Ectodermal cell (in vitro differentiated cells): ENCODE measurements around the gene TIMP2.

Source experiments
- H3K27ac ChIP-seq: 2 replicates; pipeline ENCODE4 v1.7.0; 2013; ENCODE audit warnings: mild to moderate bottlenecking, low read depth, low read length; ENCODE audit not compliant: insufficient read depth, poor library complexity, severe bottlenecking
- H3K27me3 ChIP-seq: 2 replicates; pipeline ENCODE4 v1.7.0; 2013; ENCODE audit warnings: mild to moderate bottlenecking, low read length; ENCODE audit not compliant: insufficient read depth, control insufficient read depth, poor library complexity, severe bottlenecking
- H3K36me3 ChIP-seq: one replicate; pipeline ENCODE4 v1.7.0; 2013; ENCODE audit warnings: low read length; ENCODE audit not compliant: control insufficient read depth, insufficient read depth
- H3K4me1 ChIP-seq: one replicate; pipeline ENCODE4 v1.7.0; 2013; ENCODE audit warnings: low read length; ENCODE audit not compliant: control insufficient read depth, insufficient read depth
- H3K4me3 ChIP-seq: 2 replicates; pipeline ENCODE4 v1.7.0; 2013; ENCODE audit warnings: low read depth, low read length, control low read depth; ENCODE audit not compliant: insufficient read depth
- H3K9me3 ChIP-seq: 2 replicates; pipeline ENCODE4 v1.7.0; 2013; ENCODE audit warnings: mild to moderate bottlenecking, low read length, moderate library complexity; ENCODE audit not compliant: control insufficient read depth
- WGBS, 2 experiments: methylation state at CpG; one replicate each; pipeline ENCODE4 v1.1.7; 2013; ENCODE audit warnings: missing lambda C conversion rate in 2 of 2; 5-methylcytosine and 5-hydroxymethylcytosine counted together

Gene TIMP2

GRCh38 chr17:78897664-78898047 lies 27.5 kb downstream of the TIMP2 start:
- no peaks in the 10 kb centered on the region for H3K27me3 ChIP-seq
- no peaks in the 10 kb centered on the region for H3K9me3 ChIP-seq
- H3K36me3 ChIP-seq, result no peaks in the 10 kb centered on the region
- H3K27ac ChIP-seq, result no peak overlapping the region
- 91 to 93% methylated on average over 7 of the region's 7 CpGs for WGBS, 2 experiments
- no peak overlapping the region for H3K4me3 ChIP-seq
- H3K4me1 ChIP-seq, result peaks cover 26% of the 10 kb centered on the region

GRCh38 chr17:78896834-78897663 lies 28.1 kb downstream of the TIMP2 start:
- Histone ChIP-seq H3K4me3 (no peak overlapping the region), H3K36me3 (no peaks in the 10 kb centered on the region), H3K27me3 (no peaks in the 10 kb centered on the region), H3K4me1 (peaks cover 24% of the 10 kb centered on the region), H3K27ac (no peak overlapping the region), H3K9me3 (no peaks in the 10 kb centered on the region)
- WGBS, 2 experiments, result 94 to 95% methylated on average over 34 of the region's 34 CpGs

- WGBS, 2 experiments, result 90 to 91% methylated on average over 20 of the region's 20 CpGs
- Histone ChIP-seq H3K9me3 (no peaks in the 10 kb centered on the region), H3K4me1 (peaks cover 24% of the 10 kb centered on the region), H3K27ac (no peak overlapping the region), H3K27me3 (no peaks in the 10 kb centered on the region), H3K4me3 (no peak overlapping the region), H3K36me3 (no peaks in the 10 kb centered on the region)
These were observed 28.9 kb downstream of the TIMP2 start for GRCh38 chr17:78896091-78896833.

GRCh38 chr17:78895322-78895721 lies 29.9 kb downstream of the TIMP2 start:
- no peak overlapping the region for H3K4me3 ChIP-seq
- peaks cover 24% of the 10 kb centered on the region for H3K4me1 ChIP-seq
- H3K27ac ChIP-seq, result no peak overlapping the region
- no peaks in the 10 kb centered on the region for H3K9me3 ChIP-seq
- no peaks in the 10 kb centered on the region for H3K27me3 ChIP-seq
- no peaks in the 10 kb centered on the region for H3K36me3 ChIP-seq
- WGBS, 2 experiments, result 85 to 90% methylated on average over 5 of the region's 5 CpGs

GRCh38 chr17:78893684-78894083 lies 31.5 kb downstream of the TIMP2 start:
- H3K9me3 ChIP-seq, result no peaks in the 10 kb centered on the region
- H3K36me3 ChIP-seq, result no peaks in the 10 kb centered on the region
- H3K27me3 ChIP-seq, result no peaks in the 10 kb centered on the region
- WGBS, 2 experiments, result 86 to 87% methylated on average over 4 of the region's 4 CpGs
- no peak overlapping the region for H3K27ac ChIP-seq
- peaks cover 18% of the 10 kb centered on the region for H3K4me1 ChIP-seq
- no peak overlapping the region for H3K4me3 ChIP-seq

GRCh38 chr17:78892936-78893379 lies 32.2 kb downstream of the TIMP2 start:
- no peaks in the 10 kb centered on the region for H3K27me3 ChIP-seq
- H3K27ac ChIP-seq, result no peak overlapping the region
- WGBS, 2 experiments, result 87 to 92% methylated on average over 6 of the region's 6 CpGs
- no peaks in the 10 kb centered on the region for H3K9me3 ChIP-seq
- H3K4me1 ChIP-seq, result peaks cover 18% of the 10 kb centered on the region
- H3K4me3 ChIP-seq, result no peak overlapping the region
- no peaks in the 10 kb centered on the region for H3K36me3 ChIP-seq

- WGBS, 2 experiments, result 85 to 87% methylated on average over 5 of the region's 5 CpGs
- Histone ChIP-seq H3K9me3 (no peaks in the 10 kb centered on the region), H3K27me3 (no peaks in the 10 kb centered on the region), H3K4me1 (peaks cover 18% of the 10 kb centered on the region), H3K4me3 (no peak overlapping the region), H3K36me3 (no peaks in the 10 kb centered on the region), H3K27ac (no peak overlapping the region)
These were observed 32.7 kb downstream of the TIMP2 start for GRCh38 chr17:78892520-78892919.

GRCh38 chr17:78892062-78892456 lies 33.1 kb downstream of the TIMP2 start:
- Histone ChIP-seq H3K27me3 (no peaks in the 10 kb centered on the region), H3K4me3 (no peak overlapping the region), H3K36me3 (no peaks in the 10 kb centered on the region), H3K9me3 (no peaks in the 10 kb centered on the region), H3K27ac (no peak overlapping the region), H3K4me1 (peaks cover 14% of the 10 kb centered on the region)
- WGBS, 2 experiments, result 93 to 96% methylated on average over 14 of the region's 14 CpGs

GRCh38 chr17:78891406-78892061 lies 33.7 kb downstream of the TIMP2 start:
- H3K9me3 ChIP-seq, result no peaks in the 10 kb centered on the region
- no peaks in the 10 kb centered on the region for H3K36me3 ChIP-seq
- peaks cover 14% of the 10 kb centered on the region for H3K4me1 ChIP-seq
- no peak overlapping the region for H3K4me3 ChIP-seq
- H3K27ac ChIP-seq, result no peak overlapping the region
- H3K27me3 ChIP-seq, result no peaks in the 10 kb centered on the region
- WGBS, 2 experiments, result 92 to 93% methylated on average over 21 of the region's 21 CpGs

GRCh38 chr17:78890498-78890897 lies 34.7 kb downstream of the TIMP2 start:
- Histone ChIP-seq H3K36me3 (no peaks in the 10 kb centered on the region), H3K4me3 (no peak overlapping the region), H3K4me1 (peaks cover 10% of the 10 kb centered on the region), H3K9me3 (no peaks in the 10 kb centered on the region), H3K27ac (no peak overlapping the region), H3K27me3 (no peaks in the 10 kb centered on the region)
- WGBS, 2 experiments, result 93 to 94% methylated on average over 16 of the region's 16 CpGs
